22Rv1 (cell line): ENCODE data around the gene NUDT9.
A peak's percentile ranks its signal among the peaks of the same experiment; 100 is the strongest.
"Not testable (repeated sequence)": the region's sequence is repeated elsewhere in the genome, so short reads cannot be mapped to it uniquely, and the experiment has no call there.

Source experiments
- H3K27ac ChIP-seq: fragments of 450-650 bp; 2 replicates; pipeline ENCODE4 v1.5.1; 2017
- ZFX ChIP-seq: fragments of 450-650 bp; IDR thresholded peaks from 2 replicates; pipeline ENCODE4 v1.6.1; 2017; ENCODE audit warnings: antibody characterized with exemption, borderline replicate concordance
- TF ChIP-seq, protein P1 (sequence below): fragments of 450-650 bp; IDR thresholded peaks from 2 replicates; pipeline ENCODE4 v1.5.1; 2017; ENCODE audit warnings: mild to moderate bottlenecking

The NUDT9 gene

DNA sequence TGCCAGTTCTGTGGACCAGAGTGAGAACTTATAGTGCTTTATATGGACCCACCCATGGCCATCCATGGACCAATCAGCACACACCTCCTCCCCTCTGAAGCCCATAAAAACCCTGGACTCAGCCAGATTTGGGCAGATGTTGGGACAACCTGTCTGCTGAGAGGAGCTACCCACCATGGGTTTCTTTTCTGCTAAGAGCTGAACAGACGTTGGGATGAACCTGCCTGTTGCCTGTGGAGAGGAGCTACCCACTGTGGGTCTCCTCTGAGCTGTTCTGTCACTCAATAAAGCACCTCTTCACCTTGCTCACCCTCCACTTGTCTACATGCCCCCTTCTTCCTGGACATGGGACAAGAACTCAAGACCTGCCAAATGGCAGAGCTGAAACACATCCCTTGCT is 22.4 kb upstream of the NUDT9 start:
- H3K27ac ChIP-seq: no peak overlapping the region
- TF ChIP-seq, protein P1, sequence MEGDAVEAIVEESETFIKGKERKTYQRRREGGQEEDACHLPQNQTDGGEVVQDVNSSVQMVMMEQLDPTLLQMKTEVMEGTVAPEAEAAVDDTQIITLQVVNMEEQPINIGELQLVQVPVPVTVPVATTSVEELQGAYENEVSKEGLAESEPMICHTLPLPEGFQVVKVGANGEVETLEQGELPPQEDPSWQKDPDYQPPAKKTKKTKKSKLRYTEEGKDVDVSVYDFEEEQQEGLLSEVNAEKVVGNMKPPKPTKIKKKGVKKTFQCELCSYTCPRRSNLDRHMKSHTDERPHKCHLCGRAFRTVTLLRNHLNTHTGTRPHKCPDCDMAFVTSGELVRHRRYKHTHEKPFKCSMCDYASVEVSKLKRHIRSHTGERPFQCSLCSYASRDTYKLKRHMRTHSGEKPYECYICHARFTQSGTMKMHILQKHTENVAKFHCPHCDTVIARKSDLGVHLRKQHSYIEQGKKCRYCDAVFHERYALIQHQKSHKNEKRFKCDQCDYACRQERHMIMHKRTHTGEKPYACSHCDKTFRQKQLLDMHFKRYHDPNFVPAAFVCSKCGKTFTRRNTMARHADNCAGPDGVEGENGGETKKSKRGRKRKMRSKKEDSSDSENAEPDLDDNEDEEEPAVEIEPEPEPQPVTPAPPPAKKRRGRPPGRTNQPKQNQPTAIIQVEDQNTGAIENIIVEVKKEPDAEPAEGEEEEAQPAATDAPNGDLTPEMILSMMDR: no peak
- no peak for TF ChIP-seq ZFX

DNA sequence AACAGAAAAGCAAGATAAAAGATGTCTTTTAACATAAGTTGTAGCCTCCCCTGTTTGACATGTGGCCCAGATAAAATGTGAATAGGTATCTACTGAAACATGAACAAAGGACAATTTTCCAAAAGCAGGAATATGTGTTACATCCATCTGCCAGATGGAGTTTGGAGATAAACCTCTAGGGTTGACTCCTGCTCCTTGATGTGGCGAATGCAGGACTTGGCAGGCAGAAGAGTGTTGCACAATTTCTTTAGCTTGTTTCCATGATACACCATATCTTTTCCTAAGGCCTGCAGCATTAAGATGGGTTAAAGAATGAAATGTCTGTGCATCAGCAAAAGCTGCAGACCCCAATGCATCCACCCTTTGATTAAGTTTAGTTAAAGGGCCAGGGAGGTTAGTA is 18.6 kb upstream of the NUDT9 start:
- not testable (repeated sequence) for H3K27ac ChIP-seq

DNA sequence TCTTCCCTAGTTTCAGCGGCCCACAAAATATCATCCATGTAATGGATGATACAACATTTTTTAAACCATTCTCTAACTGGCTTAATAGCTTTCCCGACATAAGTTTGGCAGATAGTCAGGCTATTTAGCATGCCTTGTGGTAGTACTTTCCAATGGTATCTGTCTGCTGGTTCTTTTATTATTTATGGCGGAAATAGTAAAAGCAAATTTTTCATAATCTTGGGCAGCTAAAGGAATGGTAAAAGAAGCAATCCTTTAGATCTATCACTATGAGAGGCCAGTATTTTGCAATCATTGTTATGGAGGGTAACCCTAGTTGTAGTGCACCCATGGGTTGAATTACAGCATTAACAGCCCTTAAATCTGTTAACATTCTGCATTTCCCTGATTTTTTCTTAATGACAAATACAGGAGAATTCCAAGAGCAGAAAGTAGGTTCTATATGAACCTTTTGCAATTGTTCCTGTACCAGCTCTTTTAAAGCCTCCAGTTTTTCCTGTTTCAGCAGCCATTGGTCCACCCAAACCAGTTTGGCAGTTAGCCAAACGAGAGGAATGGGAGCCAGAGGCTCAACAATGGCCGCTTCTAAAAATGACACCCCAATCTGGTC is 17.1 kb upstream of the NUDT9 start:
- H3K27ac ChIP-seq: no peak overlapping the region
- TF ChIP-seq, protein P1: no peak
- no peak for TF ChIP-seq ZFX

DNA sequence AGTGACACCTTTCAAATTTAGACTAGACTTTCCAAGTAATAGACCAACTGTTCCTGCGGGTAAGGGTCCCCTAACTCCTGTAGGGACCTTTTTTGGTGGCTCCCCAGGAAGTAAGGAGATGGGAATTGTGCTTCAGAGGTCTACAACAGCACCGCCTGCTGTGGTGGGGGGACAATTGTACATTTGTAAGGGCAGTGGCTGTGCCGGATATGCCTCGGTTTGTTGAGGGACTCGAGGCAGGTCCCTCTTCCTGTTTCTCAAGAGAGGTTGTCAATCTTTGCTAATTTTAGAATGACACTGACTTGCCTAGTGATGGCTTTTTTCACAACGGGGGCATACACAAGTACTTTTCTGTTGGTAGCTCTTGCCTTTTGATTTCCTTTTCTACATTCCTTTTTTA is 15.9 kb upstream of the NUDT9 start:
- no peak overlapping the region for H3K27ac ChIP-seq
- TF ChIP-seq, protein P1: no peak
- no peak for TF ChIP-seq ZFX

DNA sequence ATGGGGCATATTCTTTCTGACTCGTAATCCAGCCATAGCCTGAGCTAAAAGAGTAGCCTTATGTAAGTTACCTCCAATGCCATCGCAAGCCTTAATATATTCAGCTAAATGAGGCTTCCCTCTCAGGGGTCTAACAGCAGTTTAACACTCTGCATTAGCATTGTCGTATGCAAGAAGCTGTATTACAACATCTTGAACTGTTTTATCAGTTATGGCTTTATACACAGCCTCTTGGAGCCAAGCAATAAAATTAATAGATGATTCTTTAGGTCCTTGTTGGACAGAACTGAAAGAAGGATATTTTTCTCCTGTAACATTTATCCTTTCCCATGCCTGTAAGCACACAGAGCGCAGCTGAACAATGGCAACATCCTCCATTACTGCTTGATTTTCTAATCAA is 15.5 kb upstream of the NUDT9 start:
- H3K27ac ChIP-seq: not testable (repeated sequence)

DNA sequence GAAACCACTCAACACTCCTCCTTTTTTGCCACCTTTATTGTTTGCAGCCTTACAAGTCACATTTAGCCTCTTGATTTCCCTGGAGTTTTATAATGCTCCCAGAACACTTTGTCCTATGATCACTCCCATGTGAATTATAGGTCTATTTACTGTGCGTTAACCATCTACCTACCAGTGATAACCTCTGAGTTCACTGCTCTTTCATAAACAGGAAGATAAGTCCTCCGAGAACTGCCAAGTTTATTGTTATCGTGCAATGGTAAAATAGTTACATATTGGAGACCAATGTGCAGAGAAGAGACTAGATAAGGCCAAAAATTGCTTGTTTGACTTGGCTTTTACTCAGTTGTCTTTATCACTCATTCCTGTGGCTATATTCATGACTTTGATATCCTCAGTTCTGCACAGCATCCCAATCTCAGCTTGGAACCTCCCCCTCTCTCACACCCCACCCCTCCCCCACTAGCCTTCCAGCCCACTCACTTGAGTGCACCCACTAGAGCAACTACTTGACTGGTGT is 12.9 kb upstream of the NUDT9 start:
- TF ChIP-seq ZFX: no peak
- TF ChIP-seq, protein P1: no peak
- peak overlapping the region; percentile 48 for H3K27ac ChIP-seq

DNA sequence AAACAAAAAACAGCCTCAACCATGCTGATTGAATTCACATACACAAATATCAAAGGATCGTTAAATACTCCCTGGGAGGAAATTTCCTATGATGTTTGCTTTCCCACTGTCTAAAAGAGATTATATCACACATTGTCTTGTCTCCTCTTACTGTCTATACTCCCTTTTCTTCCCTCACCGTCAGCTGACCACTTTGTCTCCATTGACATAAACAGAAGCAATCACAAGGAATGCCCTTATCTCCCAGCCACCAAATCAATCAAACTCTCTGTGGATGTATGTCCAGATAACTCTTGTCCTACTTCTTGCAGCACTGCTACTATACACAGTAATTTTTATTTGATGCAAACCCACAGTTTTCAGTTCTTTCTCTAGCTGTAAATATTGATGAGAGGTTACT is 12.2 kb upstream of the NUDT9 start:
- H3K27ac ChIP-seq: peak overlapping the region; percentile 48
- no peak for TF ChIP-seq ZFX
- TF ChIP-seq, protein P1: no peak

DNA sequence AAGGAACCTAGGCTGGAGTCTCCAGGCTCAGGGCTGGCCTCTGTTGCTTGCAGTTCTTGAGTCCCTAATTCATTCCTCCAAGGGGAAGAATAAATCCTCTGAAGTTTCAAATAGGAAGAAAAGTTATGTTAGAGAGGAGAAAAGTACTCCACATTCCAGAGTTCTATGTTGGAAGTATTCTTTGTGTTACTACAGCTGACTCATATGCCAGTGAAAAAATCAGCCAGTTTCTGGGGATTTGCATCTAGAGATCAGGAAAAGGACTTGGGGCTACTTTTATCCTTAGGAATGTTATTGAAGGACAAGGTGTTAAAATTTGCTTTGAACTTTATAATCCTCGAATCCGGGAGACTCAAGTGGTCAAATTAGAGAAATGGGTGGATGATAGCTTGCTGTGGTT is 11.7 kb upstream of the NUDT9 start:
- TF ChIP-seq, protein P1: no peak
- TF ChIP-seq ZFX: no peak
- peak overlapping the region; percentile 48 for H3K27ac ChIP-seq

DNA sequence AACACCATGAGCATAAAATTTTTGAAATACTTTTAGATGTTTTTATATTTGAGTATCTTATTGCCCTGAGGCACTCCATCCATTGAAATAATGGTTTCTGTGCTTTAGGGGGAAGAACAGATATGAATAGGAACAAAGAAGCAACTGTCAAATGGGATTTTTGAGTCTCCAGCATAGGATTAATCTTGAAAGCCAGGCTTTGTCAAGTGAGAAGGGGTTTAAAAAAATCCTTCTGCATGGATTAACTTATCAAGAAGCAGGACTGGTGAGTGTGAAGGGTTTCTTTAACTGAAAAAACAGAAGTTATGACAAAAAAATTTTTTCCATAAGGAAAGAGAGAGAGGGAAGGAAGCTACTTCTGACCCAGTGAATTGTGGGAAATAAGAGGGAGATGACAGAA is 7.6 kb upstream of the NUDT9 start:
- no peak for TF ChIP-seq ZFX
- TF ChIP-seq, protein P1: no peak

More for the DNA sequence above, 7.6 kb upstream of the NUDT9 start:
- no peak overlapping the region for H3K27ac ChIP-seq
